Measurements from ENCODE around the gene TLR8.

Gene TLR8

DNA sequence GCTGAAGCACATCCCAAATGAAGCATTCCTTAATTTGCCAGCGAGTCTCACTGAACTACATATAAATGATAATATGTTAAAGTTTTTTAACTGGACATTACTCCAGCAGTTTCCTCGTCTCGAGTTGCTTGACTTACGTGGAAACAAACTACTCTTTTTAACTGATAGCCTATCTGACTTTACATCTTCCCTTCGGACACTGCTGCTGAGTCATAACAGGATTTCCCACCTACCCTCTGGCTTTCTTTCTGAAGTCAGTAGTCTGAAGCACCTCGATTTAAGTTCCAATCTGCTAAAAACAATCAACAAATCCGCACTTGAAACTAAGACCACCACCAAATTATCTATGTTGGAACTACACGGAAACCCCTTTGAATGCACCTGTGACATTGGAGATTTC, 14.6 kb downstream of the TLR8 start:
- no peak for TF ChIP-seq CTCF (IDR thresholded peaks at IDR 0.05; ENCODE audit: low read length, missing control alignments)
- H3K4me3 ChIP-seq (replicated peaks; ENCODE audit: low read depth, low read length): no peak overlapping the region
- no peak for DNase-seq (ENCODE audit: low read depth)

DNA sequence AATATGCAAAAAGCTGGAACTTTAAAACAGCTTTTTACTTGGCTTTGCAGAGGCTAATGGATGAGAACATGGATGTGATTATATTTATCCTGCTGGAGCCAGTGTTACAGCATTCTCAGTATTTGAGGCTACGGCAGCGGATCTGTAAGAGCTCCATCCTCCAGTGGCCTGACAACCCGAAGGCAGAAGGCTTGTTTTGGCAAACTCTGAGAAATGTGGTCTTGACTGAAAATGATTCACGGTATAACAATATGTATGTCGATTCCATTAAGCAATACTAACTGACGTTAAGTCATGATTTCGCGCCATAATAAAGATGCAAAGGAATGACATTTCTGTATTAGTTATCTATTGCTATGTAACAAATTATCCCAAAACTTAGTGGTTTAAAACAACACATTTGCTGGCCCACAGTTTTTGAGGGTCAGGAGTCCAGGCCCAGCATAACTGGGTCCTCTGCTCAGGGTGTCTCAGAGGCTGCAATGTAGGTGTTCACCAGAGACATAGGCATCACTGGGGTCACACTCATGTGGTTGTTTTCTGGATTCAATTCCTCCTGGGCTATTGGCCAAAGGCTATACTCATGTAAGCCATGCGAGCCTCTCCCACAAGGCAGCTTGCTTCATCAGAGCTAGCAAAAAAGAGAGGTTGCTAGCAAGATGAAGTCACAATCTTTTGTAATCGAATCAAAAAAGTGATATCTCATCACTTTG, 15.6 kb downstream of the TLR8 start:
- no peak for TF ChIP-seq CTCF (IDR thresholded peaks at IDR 0.05; ENCODE audit: low read length, missing control alignments)
- DNase-seq (ENCODE audit: low read depth): no peak
- H3K4me3 ChIP-seq (replicated peaks; ENCODE audit: low read depth, low read length): no peak overlapping the region

- no peak overlapping the region for H3K4me3 ChIP-seq (replicated peaks; ENCODE audit: low read depth, low read length)
- TF ChIP-seq CTCF (IDR thresholded peaks at IDR 0.05; ENCODE audit: low read length, missing control alignments): no peak
- DNase-seq (ENCODE audit: low read depth): no peak
Measured at GRCh38 chrX:12922599-12922919, 16.1 kb downstream of the TLR8 start.

DNA sequence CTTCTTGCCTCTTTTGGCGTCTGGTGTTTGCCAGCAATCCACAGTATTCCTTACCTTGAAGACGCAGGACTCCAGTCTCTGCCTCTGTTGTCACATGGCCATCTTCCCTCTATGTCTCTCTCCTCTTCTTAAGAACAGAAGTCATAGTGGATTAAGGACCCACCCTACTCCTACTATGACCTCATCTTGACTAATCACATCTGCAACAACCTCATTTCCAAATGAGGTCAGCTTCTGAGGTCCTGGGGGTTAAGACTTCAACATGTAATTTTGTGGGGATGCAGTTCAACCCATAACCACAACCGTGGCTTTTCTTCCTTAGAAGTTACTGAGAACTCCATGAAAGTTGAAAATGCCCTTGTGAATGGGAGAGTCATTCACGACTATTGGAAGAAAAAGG, 23.3 kb downstream of the TLR8 start:
- H3K4me3 ChIP-seq (replicated peaks; ENCODE audit: low read depth, low read length): no peak overlapping the region
- no peak for DNase-seq (ENCODE audit: low read depth)
- TF ChIP-seq CTCF (IDR thresholded peaks at IDR 0.05; ENCODE audit: low read length, missing control alignments): no peak

GRCh38 chrX:12930150-12930549, 23.7 kb downstream of the TLR8 start:
- no peak for DNase-seq (ENCODE audit: low read depth)
- H3K4me3 ChIP-seq (replicated peaks; ENCODE audit: low read depth, low read length): no peak overlapping the region
- TF ChIP-seq CTCF (IDR thresholded peaks at IDR 0.05; ENCODE audit: low read length, missing control alignments): no peak

DNA sequence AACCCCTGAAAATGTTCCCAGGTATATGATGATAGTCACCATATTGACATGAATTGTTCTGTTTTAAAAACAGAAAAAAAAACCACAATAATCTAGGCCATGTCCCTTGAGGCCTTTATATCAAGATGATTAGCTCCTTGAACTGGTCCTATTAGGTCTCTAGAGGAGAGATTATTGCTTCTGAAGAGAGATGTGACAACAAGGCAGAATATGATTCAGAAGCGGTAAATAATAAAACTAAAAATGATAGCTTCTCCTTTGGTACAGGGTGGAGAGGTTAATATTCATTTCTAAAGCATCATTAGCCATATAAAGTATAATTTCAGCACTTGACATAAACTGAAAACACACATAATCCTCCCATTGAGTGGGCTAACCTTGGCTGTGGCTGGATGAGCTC, 25.8 kb downstream of the TLR8 start:
- TF ChIP-seq CTCF (IDR thresholded peaks at IDR 0.05; ENCODE audit: low read length, missing control alignments): no peak
- DNase-seq (ENCODE audit: low read depth): no peak

DNA sequence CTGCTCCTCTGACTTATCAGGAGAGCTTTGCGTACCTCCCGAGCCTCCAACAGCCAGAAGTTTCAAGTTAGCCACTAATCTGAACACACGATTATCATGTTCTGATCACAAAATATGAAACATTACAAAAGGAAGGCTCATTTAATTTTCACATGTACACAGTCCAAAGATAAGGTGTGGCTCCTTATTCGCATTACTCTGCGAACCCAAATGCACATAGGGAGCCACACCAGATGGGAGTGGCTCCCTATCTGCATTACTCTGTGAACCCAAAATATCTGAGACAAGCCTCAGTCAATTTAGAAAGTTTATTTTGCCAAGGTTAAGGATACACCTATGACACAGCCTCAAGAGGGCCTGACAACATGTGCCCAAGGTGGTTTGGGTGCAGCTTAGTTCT, 28.4 kb downstream of the TLR8 start:
- H3K4me3 ChIP-seq (replicated peaks; ENCODE audit: low read depth, low read length): no peak overlapping the region
- DNase-seq (ENCODE audit: low read depth): no peak
- no peak for TF ChIP-seq CTCF (IDR thresholded peaks at IDR 0.05; ENCODE audit: low read length, missing control alignments)

More for the DNA sequence above, 25.8 kb downstream of the TLR8 start:
- no peak overlapping the region for H3K4me3 ChIP-seq (replicated peaks; ENCODE audit: low read depth, low read length)
